CD4-positive, alpha-beta memory T cell (primary cell): ENCODE results near the gene ZMYND8. TPM values are rescaled to one million over a fixed set of nuclear protein-coding genes. Genes with fewer than 3 reads are reported as not detected.
A peak's percentile ranks its signal among the peaks of the same experiment; 100 is the strongest.
"Not testable (repeated sequence)": the region's sequence is repeated elsewhere in the genome, so short reads cannot be mapped to it uniquely, and the experiment has no call there.

Experiments used
- CTCF ChIA-PET: fragments of 350-600 bp; sonication (Branson Sonifier 250); formaldehyde crosslinking; loops from one replicate; lab custom pipeline; 2021; ENCODE audit warnings: inconsistent platforms; ENCODE audit not compliant: partially characterized antibody; lab: Charles Lee
- POLR2A ChIA-PET: fragments of 350-600 bp; sonication (Branson Sonifier 250); formaldehyde crosslinking; loops from one replicate; lab custom pipeline; 2021; ENCODE audit not compliant: partially characterized antibody; lab: Charles Lee
- DNase-seq, 5 donors: peaks; one replicate each; pipeline versions ENCODE4 v3.0.0 to v3.0.0-alpha.2; 2020 to 2022; ENCODE audit warnings: mixed read lengths in 1 of 5
- H3K27ac ChIP-seq: one replicate; pipeline ENCODE4 v1.7.0; 2013; ENCODE audit warnings: low read depth, low read length
- H3K27me3 ChIP-seq: 2 replicates; pipeline ENCODE4 v1.7.0; 2013; ENCODE audit warnings: mild to moderate bottlenecking, low read length, moderate library complexity; ENCODE audit not compliant: insufficient read depth
- H3K36me3 ChIP-seq: 2 replicates; pipeline ENCODE4 v1.7.0; 2013; ENCODE audit warnings: mild to moderate bottlenecking, low read length, moderate library complexity; ENCODE audit not compliant: insufficient read depth
- H3K4me1 ChIP-seq: 2 replicates; pipeline ENCODE4 v1.7.0; 2013; ENCODE audit warnings: mild to moderate bottlenecking, low read length, moderate library complexity; ENCODE audit not compliant: insufficient read depth
- H3K4me3 ChIP-seq, 2 donors: one replicate each; pipeline ENCODE4 v1.7.0; 2013; ENCODE audit warnings: low read length in 2 of 2, mild to moderate bottlenecking in 1 of 2
- H3K9me3 ChIP-seq, 2 donors: one replicate each; pipeline ENCODE4 v1.7.0; 2013; ENCODE audit warnings: low read length in 2 of 2, control low read depth in 1 of 2; ENCODE audit not compliant: control insufficient read depth in 1 of 2
- H3K27ac Mint-ChIP-seq, 7 donors: one replicate each; pipeline ENCODE4 v1.8.0; 2020 to 2021; ENCODE audit warnings: mixed read lengths in 7 of 7, mild to moderate bottlenecking in 6 of 7, inconsistent platforms in 3 of 7, moderate library complexity in 3 of 7
- H3K27me3 Mint-ChIP-seq, 2 donors: one replicate each; pipeline ENCODE4 v1.8.0; 2020 to 2021; ENCODE audit warnings: mixed read lengths in 2 of 2
- H3K36me3 Mint-ChIP-seq, 2 donors: one replicate each; pipeline ENCODE4 v1.8.0; 2020 to 2021; ENCODE audit warnings: mixed read lengths in 2 of 2, inconsistent platforms in 1 of 2, mild to moderate bottlenecking in 1 of 2
- H3K4me1 Mint-ChIP-seq, 4 donors: one replicate each; pipeline ENCODE4 v1.8.0; 2020 to 2021; ENCODE audit warnings: mixed read lengths in 4 of 4, mild to moderate bottlenecking in 1 of 4
- H3K4me3 Mint-ChIP-seq, 8 donors: one replicate each; pipeline ENCODE4 v1.8.0; 2020 to 2021; ENCODE audit warnings: mixed read lengths in 8 of 8, mild to moderate bottlenecking in 7 of 8, moderate library complexity in 6 of 8, inconsistent platforms in 3 of 8
- H3K9me3 Mint-ChIP-seq, 8 donors: one replicate each; pipeline ENCODE4 v1.8.0; 2020 to 2021; ENCODE audit warnings: mixed read lengths in 8 of 8, mild to moderate bottlenecking in 5 of 8, inconsistent platforms in 3 of 8, moderate library complexity in 1 of 8
- intact Hi-C: fragments of 100-400 bp; cut with micrococcal nuclease; formaldehyde crosslinking; loops from one replicate; pipeline ENCODE4 v1.15.1; 2023
- polyA plus RNA-seq, 2 donors: library from polyadenylated mRNA; unstranded; fragments of 300-500 nt; fragmentation: Illumina TruSeq; gene quantifications; one replicate each; pipeline ENCODE4 v1.2.3, GENCODE V29; 2021
- total RNA-seq, 2 experiments: library from RNA; stranded (reverse); gene quantifications; one replicate each; pipeline ENCODE4 v1.2.3, GENCODE V29; 2021

Gene ZMYND8
- total and polyA plus RNA-seq, 4 experiments from 2014 or later: 3.5 to 48.5 (median 33.9) TPM

GRCh38 chr20:47243532-47244305, 112.8 kb downstream of the ZMYND8 start:
- intact Hi-C loops: no loop called here
- H3K4me1 Mint-ChIP-seq: peaks cover 0 to 5% (median 1%) of the 10 kb centered on the region in 4 donors
- no peak overlapping the region for H3K27ac ChIP-seq
- no peaks in the 10 kb centered on the region for H3K9me3 Mint-ChIP-seq
- no peaks in the 10 kb centered on the region for H3K4me1 ChIP-seq
- no peaks in the 10 kb centered on the region for H3K27me3 ChIP-seq
- peaks cover 45 to 66% of the 10 kb centered on the region in 2 donors for H3K36me3 Mint-ChIP-seq
- H3K27me3 Mint-ChIP-seq: no peaks in the 10 kb centered on the region
- peaks cover 53% of the 10 kb centered on the region for H3K36me3 ChIP-seq
- no peak overlapping the region for H3K4me3 Mint-ChIP-seq
- no peak for DNase-seq
- POLR2A ChIA-PET: interaction anchor here (0.7 kb wide), 1 partner anchor 29 kb away, joined by 3 read pairs; no protein-coding TSS in a partner anchor
- no peaks in the 10 kb centered on the region for H3K9me3 ChIP-seq
- H3K27ac Mint-ChIP-seq: peak overlapping the region in 5 of 7 donors; percentile 28 to 88 (median 65)
- CTCF ChIA-PET: interaction anchor here (1.2 kb wide), 1 partner anchor 29 kb away, joined by 4 read pairs; no protein-coding TSS in a partner anchor
- no peak overlapping the region for H3K4me3 ChIP-seq

GRCh38 chr20:47243003-47243402, 113.5 kb downstream of the ZMYND8 start:
- Mint-ChIP-seq H3K27me3 (no peaks in the 10 kb centered on the region), H3K36me3 (peaks cover 44 to 68% of the 10 kb centered on the region in 2 donors), H3K4me1 (peaks cover 0 to 5% (median 2%) of the 10 kb centered on the region in 4 donors), H3K27ac (no peak overlapping the region), H3K9me3 (no peaks in the 10 kb centered on the region), H3K4me3 (no peak overlapping the region)
- peaks cover 50% of the 10 kb centered on the region for H3K36me3 ChIP-seq
- CTCF ChIA-PET: interaction anchor here (1.2 to 1.7 kb wide), 2 partner anchors 10 to 30 kb away, joined by 4 to 5 read pairs; no protein-coding TSS in a partner anchor
- H3K4me1 ChIP-seq: no peaks in the 10 kb centered on the region
- intact Hi-C loops: no loop called here
- no peak for DNase-seq
- H3K4me3 ChIP-seq: no peak overlapping the region
- POLR2A ChIA-PET: no interaction called here
- no peaks in the 10 kb centered on the region for H3K27me3 ChIP-seq
- H3K27ac ChIP-seq: no peak overlapping the region
- no peaks in the 10 kb centered on the region for H3K9me3 ChIP-seq

- Mint-ChIP-seq H3K4me3 (no peak overlapping the region), H3K9me3 (no peaks in the 10 kb centered on the region), H3K36me3 (peaks cover 46 to 73% of the 10 kb centered on the region in 2 donors), H3K27me3 (no peaks in the 10 kb centered on the region), H3K27ac (peak overlapping the region in 1 of 7 donors; percentile 45), H3K4me1 (peaks cover 0 to 5% (median 3%) of the 10 kb centered on the region in 4 donors)
- intact Hi-C loops: no loop called here
- H3K4me1 ChIP-seq: no peaks in the 10 kb centered on the region
- H3K4me3 ChIP-seq: no peak overlapping the region
- H3K36me3 ChIP-seq: peaks cover 45% of the 10 kb centered on the region
- no peaks in the 10 kb centered on the region for H3K9me3 ChIP-seq
- H3K27me3 ChIP-seq: no peaks in the 10 kb centered on the region
- ChIA-PET POLR2A (interaction anchor here (1.4 kb wide), 1 partner anchor 13 kb away, joined by 4 read pairs; no protein-coding TSS in a partner anchor), CTCF (interaction anchor here (1.0 to 1.7 kb wide), 3 partner anchors 9 to 45 kb away, joined by 4 to 6 read pairs (median 5); no protein-coding TSS in a partner anchor)
- no peak for DNase-seq
- H3K27ac ChIP-seq: no peak overlapping the region
Observed at GRCh38 chr20:47241345-47241781, 115.1 kb downstream of the ZMYND8 start.

- H3K4me3 ChIP-seq, H3K27ac ChIP-seq, DNase-seq, H3K9me3 Mint-ChIP-seq, POLR2A ChIA-PET, H3K4me1 ChIP-seq, H3K4me1 Mint-ChIP-seq, H3K9me3 ChIP-seq, H3K27me3 ChIP-seq, H3K4me3 Mint-ChIP-seq, intact Hi-C loops, H3K27me3 Mint-ChIP-seq, CTCF ChIA-PET: not testable (repeated sequence)
- H3K36me3 Mint-ChIP-seq: peaks cover 48 to 71% of the 10 kb centered on the region in 2 donors
- H3K36me3 ChIP-seq: peaks cover 41% of the 10 kb centered on the region
- H3K27ac Mint-ChIP-seq: peak overlapping the region in 1 of 7 donors; percentile 47
Observed at GRCh38 chr20:47240096-47240495, 116.4 kb downstream of the ZMYND8 start.

- H3K36me3 ChIP-seq: peaks cover 39% of the 10 kb centered on the region
- intact Hi-C loops: no loop called here
- H3K9me3 ChIP-seq: no peaks in the 10 kb centered on the region
- CTCF ChIA-PET: no interaction called here
- DNase-seq: no peak
- no peak overlapping the region for H3K27ac ChIP-seq
- H3K36me3 Mint-ChIP-seq: peaks cover 48 to 72% of the 10 kb centered on the region in 2 donors
- POLR2A ChIA-PET: no interaction called here
- no peak overlapping the region for H3K4me3 ChIP-seq
- no peaks in the 10 kb centered on the region for H3K27me3 ChIP-seq
- no peaks in the 10 kb centered on the region for H3K27me3 Mint-ChIP-seq
- H3K9me3 Mint-ChIP-seq: no peaks in the 10 kb centered on the region
- peak overlapping the region in 1 of 7 donors; percentile 47 for H3K27ac Mint-ChIP-seq
- no peaks in the 10 kb centered on the region for H3K4me1 ChIP-seq
- no peak overlapping the region for H3K4me3 Mint-ChIP-seq
- peaks cover 0 to 5% (median 3%) of the 10 kb centered on the region in 4 donors for H3K4me1 Mint-ChIP-seq
Observed at GRCh38 chr20:47239719-47240067, 116.8 kb downstream of the ZMYND8 start.

GRCh38 chr20:47238780-47239718, 117.5 kb downstream of the ZMYND8 start:
- Histone ChIP-seq H3K36me3 (peaks cover 41% of the 10 kb centered on the region), H3K27ac (no peak overlapping the region), H3K27me3 (no peaks in the 10 kb centered on the region), H3K9me3 (no peaks in the 10 kb centered on the region), H3K4me3 (no peak overlapping the region), H3K4me1 (no peaks in the 10 kb centered on the region)
- Mint-ChIP-seq H3K9me3 (no peaks in the 10 kb centered on the region), H3K4me3 (no peak overlapping the region), H3K4me1 (peaks cover 0 to 5% (median 2%) of the 10 kb centered on the region in 4 donors), H3K36me3 (peaks cover 52 to 74% of the 10 kb centered on the region in 2 donors), H3K27me3 (no peaks in the 10 kb centered on the region), H3K27ac (no peak overlapping the region)
- ChIA-PET CTCF (no interaction called here), POLR2A (no interaction called here)
- DNase-seq: no peak
- intact Hi-C loops: no loop called here

- Histone ChIP-seq H3K4me3 (no peak overlapping the region), H3K4me1 (no peaks in the 10 kb centered on the region), H3K27ac (no peak overlapping the region), H3K36me3 (peaks cover 52% of the 10 kb centered on the region), H3K9me3 (no peaks in the 10 kb centered on the region), H3K27me3 (no peaks in the 10 kb centered on the region)
- Mint-ChIP-seq H3K9me3 (no peaks in the 10 kb centered on the region), H3K36me3 (peaks cover 44 to 71% of the 10 kb centered on the region in 2 donors), H3K27me3 (no peaks in the 10 kb centered on the region), H3K27ac (peak overlapping the region in 1 of 7 donors; percentile 4), H3K4me3 (no peak overlapping the region), H3K4me1 (peaks cover 0 to 5% (median 0%) of the 10 kb centered on the region in 4 donors)
- ChIA-PET CTCF (no interaction called here), POLR2A (no interaction called here)
- intact Hi-C loops: no loop called here
- no peak for DNase-seq
Observed at GRCh38 chr20:47237715-47238114, 118.8 kb downstream of the ZMYND8 start.
